Middle frontal gyrus (tissue), 1 donor: Measurements from ENCODE around the gene PRICKLE2.

Experiments used
- DNase-seq: peaks from one replicate; pipeline ENCODE4 v3.0.0-alpha.2; 2015; ENCODE audit warnings: low spot score; ENCODE audit errors: extremely low spot score

Gene PRICKLE2

DNA sequence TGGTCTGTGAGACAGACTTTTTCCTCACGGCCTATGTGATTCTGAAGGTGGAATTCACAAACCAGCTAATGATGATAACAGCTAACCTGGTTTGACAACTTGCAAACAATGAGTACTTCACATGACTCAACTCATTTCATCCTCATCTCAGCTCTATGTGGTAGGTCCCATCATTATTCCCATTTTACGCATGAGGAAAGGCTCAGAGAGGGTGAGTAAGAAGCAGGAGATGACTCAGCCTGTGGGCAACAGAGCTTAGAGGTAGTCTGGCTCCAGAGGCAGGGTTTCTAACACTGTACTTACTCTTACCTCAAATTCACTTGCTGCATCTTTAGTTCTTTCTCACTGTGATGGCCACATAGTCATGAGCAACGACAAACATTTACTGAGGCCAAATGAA is 176.1 kb downstream of the PRICKLE2 start:
- DNase-seq: no peak

DNA sequence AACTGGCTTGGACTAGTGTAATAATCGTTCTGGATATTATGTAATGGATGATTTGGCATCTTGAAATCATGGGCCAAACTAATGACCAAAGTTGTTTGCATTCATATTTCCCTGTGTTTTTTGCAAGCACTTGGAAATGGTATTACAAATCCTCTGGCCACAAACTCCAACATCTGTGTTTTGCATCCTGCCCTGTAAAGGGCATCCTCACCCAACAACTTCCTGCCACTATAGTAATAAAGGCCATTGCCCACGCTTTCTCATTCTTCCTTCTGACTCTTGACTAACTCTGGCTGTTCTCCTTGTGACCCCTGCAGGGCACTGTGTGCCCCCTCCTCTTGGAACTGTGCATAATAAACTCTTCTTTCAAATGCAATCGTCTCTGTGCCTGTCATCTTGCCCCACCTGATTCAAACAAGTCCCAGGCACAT is 176.6 kb downstream of the PRICKLE2 start:
- DNase-seq: no peak

GRCh38 chr3:64047787-64048186 is 177.5 kb downstream of the PRICKLE2 start:
- DNase-seq: no peak

- DNase-seq: no peak
Measured at GRCh38 chr3:64046996-64047594, 178.2 kb downstream of the PRICKLE2 start.

GRCh38 chr3:64046592-64046991 is 178.7 kb downstream of the PRICKLE2 start:
- DNase-seq: no peak

- no peak for DNase-seq
Measured at GRCh38 chr3:64042952-64043351, 182.3 kb downstream of the PRICKLE2 start.
